Lung (tissue), 4 donors: ENCODE measurements around the gene TIGAR. TPM values are rescaled to one million over a fixed set of nuclear protein-coding genes. Genes with fewer than 3 reads are reported as not detected.

Experiments
- polyA plus RNA-seq, 2 donors: library from polyadenylated mRNA; stranded (reverse); fragments of 200-250 nt; gene quantifications; one replicate each; pipeline ENCODE4 v1.2.1, GENCODE V29; 2013
- total RNA-seq, 2 donors: library from RNA; depleted of rRNA in 1 of 2; stranded (reverse); fragments of >200 nt in 1 of 2; gene quantifications; one replicate each; pipeline ENCODE4 v1.2.1, GENCODE V29; 2014 to 2021
- donor health status: Bipolar disorder and iron deficiency.
- donor health status: healthy.
- donor health status: DM: yes; HTN: yes; CAD: no.

The TIGAR gene
- total and polyA plus RNA-seq, 4 donors: 1.6 to 9.1 (median 6.5) TPM

Other genes with a start within 250 kb of the TIGAR start
- gene CCND2, start 47.5 kb upstream of the TIGAR start, total RNA-seq: 100 to 1,000 TPM in 1 of 2 donors, 10 to 100 TPM in 1; 93.9 to 113 TPM
- gene CCND2, start 47.5 kb upstream of the TIGAR start, polyA plus RNA-seq: 1 to 10 TPM; 6.1 to 9.5 TPM
- gene FGF23, start 58.5 kb downstream of the TIGAR start, total RNA-seq: not detected
- under 1 TPM in 1 of 2 donors, not detected in 1; 0.01 TPM for gene FGF23, start 58.5 kb downstream of the TIGAR start, polyA plus RNA-seq
- not detected for gene FGF6, start 124.6 kb downstream of the TIGAR start, total RNA-seq
- gene FGF6, start 124.6 kb downstream of the TIGAR start, polyA plus RNA-seq: not detected
- gene RAD51AP1, start 217.7 kb downstream of the TIGAR start, total RNA-seq: 1 to 10 TPM; 4.0 to 6.9 TPM
- gene RAD51AP1, start 217.7 kb downstream of the TIGAR start, polyA plus RNA-seq: 1 to 10 TPM; 2.1 to 3.0 TPM
- 10 to 100 TPM; 27.8 to 32.1 TPM for gene DYRK4, start 241.0 kb downstream of the TIGAR start, total RNA-seq
- 10 to 100 TPM; 30.5 to 80.2 TPM for gene DYRK4, start 241.0 kb downstream of the TIGAR start, polyA plus RNA-seq